HFF-Myc (cell line): Measurements from ENCODE around the gene FBXW11.

Experiments
- DNase-seq: peaks from one replicate; pipeline ENCODE4 v3.0.0-alpha.2; 2011; ENCODE audit warnings: low read depth; ENCODE audit errors: extremely low read depth
- H3K4me3 ChIP-seq: replicated peaks from 2 replicates; pipeline ENCODE4 v1.5.1; 2011; ENCODE audit warnings: low read depth, mild to moderate bottlenecking, control low read depth, low read length
- CTCF ChIP-seq: IDR thresholded peaks from 2 replicates; pipeline ENCODE4 v1.5.1; 2012; ENCODE audit warnings: mild to moderate bottlenecking, low read depth, low read length, control low read depth; ENCODE audit errors: missing control alignments

FBXW11 gene

GRCh38 chr5:171823269-171823668 is 183.2 kb downstream of the FBXW11 start:
- H3K4me3 ChIP-seq = no peak overlapping the region
- TF ChIP-seq CTCF = no peak
- no peak for DNase-seq

GRCh38 chr5:171821286-171821685 is 185.2 kb downstream of the FBXW11 start:
- no peak for TF ChIP-seq CTCF
- no peak overlapping the region for H3K4me3 ChIP-seq
- no peak for DNase-seq

GRCh38 chr5:171820561-171820960 is 185.9 kb downstream of the FBXW11 start:
- no peak for DNase-seq
- H3K4me3 ChIP-seq = no peak overlapping the region
- no peak for TF ChIP-seq CTCF

GRCh38 chr5:171816666-171817065 is 189.8 kb downstream of the FBXW11 start:
- no peak overlapping the region for H3K4me3 ChIP-seq
- DNase-seq = no peak
- no peak for TF ChIP-seq CTCF

- TF ChIP-seq CTCF = no peak
- no peak overlapping the region for H3K4me3 ChIP-seq
- DNase-seq = no peak
Observed at GRCh38 chr5:171813813-171814490, 192.5 kb downstream of the FBXW11 start.

- no peak for DNase-seq
- no peak overlapping the region for H3K4me3 ChIP-seq
- no peak for TF ChIP-seq CTCF
Observed at GRCh38 chr5:171813270-171813669, 193.2 kb downstream of the FBXW11 start.
